ENCODE data around the gene OGDH. TPM values are rescaled to one million over a fixed set of nuclear protein-coding genes. Genes with fewer than 3 reads are reported as not detected.

OGDH gene
- total RNA-seq, 1 experiment from 2014 or later: 69.1 TPM

GRCh38 chr7:44607141-44608068 lies 978 bp downstream of the OGDH start:
- POLR2A ChIA-PET: interaction anchor here (0.7 to 2.3 kb wide), 9 partner anchors 7 to 241 kb away, joined by 3 to 14 read pairs (median 5); partner anchors contain the start of gene H2AZ2
- Histone ChIP-seq H3K27me3 (ENCODE audit: insufficient read depth, low read length) (no peaks in the 10 kb centered on the region), H2AFZ (ENCODE audit: low read depth, low read length, poor library complexity, severe bottlenecking) (no peak overlapping the region), H3K36me3 (ENCODE audit: control insufficient read depth in 1 of 2, insufficient read depth in 2 of 2, low read length in 2 of 2) (no peaks in the 10 kb centered on the region), H3K4me3 (replicated peaks in 1 of 2; ENCODE audit: low read depth in 1 of 2, low read length in 2 of 2) (peak overlapping the region; percentile 52 to 68), H3K9ac (ENCODE audit: low read length) (peak overlapping the region; percentile 68), H4K20me1 (ENCODE audit: insufficient read depth) (no peaks in the 10 kb centered on the region), H3K4me2 (ENCODE audit: low read length) (peak overlapping the region; percentile 72), H3K4me1 (ENCODE audit: control insufficient read depth in 1 of 2, insufficient read depth in 2 of 2, low read length in 2 of 2) (peaks cover 17 to 32% of the 10 kb centered on the region in 2 experiments), H3K27ac (ENCODE audit: low read depth, low read length) (peak overlapping the region; percentile 88), H3K79me2 (ENCODE audit: insufficient read depth, low read length) (peaks cover 54% of the 10 kb centered on the region), H3K9me2 (ENCODE audit: insufficient read depth) (no peaks in the 10 kb centered on the region), H3K9me3 (ENCODE audit: control insufficient read depth in 1 of 2, insufficient read depth in 1 of 2, low read depth in 1 of 2, low read length in 2 of 2) (no peaks in the 10 kb centered on the region)
- CTCF ChIA-PET: no interaction called here
- intact Hi-C loops (cut with micrococcal nuclease): loop anchor here (5.0 kb wide), 1 partner anchor 140 kb away; the partner anchor contains the start of gene ZMIZ2
- RAD21 ChIA-PET (ENCODE audit: low non-redundant PET in 1 of 2, low total read pairs in 2 of 2, uncharacterized antibody in 2 of 2, unreplicated experiment in 2 of 2): interaction anchor here in 1 of 2 experiments (0.6 kb wide), 1 partner anchor 374 kb away, joined by 3 read pairs; no protein-coding TSS in a partner anchor
- DNase-seq (ENCODE audit: low read depth, low spot score) (no peak), ATAC-seq (no peak)
- TSS peak; percentile 78 for BruUV-seq (replicated peaks)
- TF ChIP-seq CTCF (IDR thresholded peaks at IDR 0.05 in 2 of 3, conservative IDR thresholded peaks at IDR 0.05 in 1 of 3; ENCODE audit: borderline replicate concordance in 1 of 3, insufficient read depth in 1 of 3, low read depth in 2 of 3, low read length in 2 of 3) (no peak), EGR1 (IDR thresholded peaks at IDR 0.05; ENCODE audit: low read depth) (0 out of 2 replicates have a peak, but pooled peaks have one; percentile 21)

GRCh38 chr7:44608916-44609648 lies 2.7 kb downstream of the OGDH start:
- H3K4me3 ChIP-seq (replicated peaks in 1 of 2; ENCODE audit: low read depth in 1 of 2, low read length in 2 of 2): no peak overlapping the region
- no peak overlapping the region for H2AFZ ChIP-seq (ENCODE audit: low read depth, low read length, poor library complexity, severe bottlenecking)
- POLR2A ChIA-PET: no interaction called here
- TF ChIP-seq RAD21 (IDR thresholded peaks at IDR 0.05; ENCODE audit: low read depth) (no peak), SIN3A (IDR thresholded peaks at IDR 0.05; ENCODE audit: low read depth) (no peak), CBX3 (IDR thresholded peaks at IDR 0.05; ENCODE audit: low read depth) (no peak), POLR2AphosphoS5 (IDR thresholded peaks at IDR 0.05; ENCODE audit: low read depth, low read length) (no peak), POLR2A (IDR thresholded peaks at IDR 0.05; ENCODE audit: borderline replicate concordance, extremely low read depth, insufficient read depth, insufficient read length) (no peak), FOSL1 (IDR thresholded peaks at IDR 0.05; ENCODE audit: low read depth) (no peak), EZH2phosphoT487 (IDR thresholded peaks at IDR 0.05; ENCODE audit: borderline replicate concordance) (no peak), ELF1 (IDR thresholded peaks at IDR 0.05; ENCODE audit: borderline replicate concordance, low read depth) (no peak), TCF7L2 (IDR thresholded peaks at IDR 0.05; ENCODE audit: borderline replicate concordance, extremely low read depth, insufficient read depth, insufficient read length) (no peak), JUND (IDR thresholded peaks at IDR 0.05) (no peak)
- TF ChIP-seq, protein P1, sequence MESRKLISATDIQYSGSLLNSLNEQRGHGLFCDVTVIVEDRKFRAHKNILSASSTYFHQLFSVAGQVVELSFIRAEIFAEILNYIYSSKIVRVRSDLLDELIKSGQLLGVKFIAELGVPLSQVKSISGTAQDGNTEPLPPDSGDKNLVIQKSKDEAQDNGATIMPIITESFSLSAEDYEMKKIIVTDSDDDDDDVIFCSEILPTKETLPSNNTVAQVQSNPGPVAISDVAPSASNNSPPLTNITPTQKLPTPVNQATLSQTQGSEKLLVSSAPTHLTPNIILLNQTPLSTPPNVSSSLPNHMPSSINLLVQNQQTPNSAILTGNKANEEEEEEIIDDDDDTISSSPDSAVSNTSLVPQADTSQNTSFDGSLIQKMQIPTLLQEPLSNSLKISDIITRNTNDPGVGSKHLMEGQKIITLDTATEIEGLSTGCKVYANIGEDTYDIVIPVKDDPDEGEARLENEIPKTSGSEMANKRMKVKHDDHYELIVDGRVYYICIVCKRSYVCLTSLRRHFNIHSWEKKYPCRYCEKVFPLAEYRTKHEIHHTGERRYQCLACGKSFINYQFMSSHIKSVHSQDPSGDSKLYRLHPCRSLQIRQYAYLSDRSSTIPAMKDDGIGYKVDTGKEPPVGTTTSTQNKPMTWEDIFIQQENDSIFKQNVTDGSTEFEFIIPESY (IDR thresholded peaks at IDR 0.05; ENCODE audit: extremely low read depth, insufficient replicate concordance, low read length): no peak
- H3K36me3 ChIP-seq (ENCODE audit: control insufficient read depth in 1 of 2, insufficient read depth in 2 of 2, low read length in 2 of 2): no peaks in the 10 kb centered on the region
- CTCF ChIA-PET: no interaction called here
- peak overlapping the region; percentile 8; the same call in 1 of the 2 replicates for H3K4me2 ChIP-seq (ENCODE audit: low read length)
- H3K27me3 ChIP-seq (ENCODE audit: insufficient read depth, low read length): no peaks in the 10 kb centered on the region
- H3K9me3 ChIP-seq (ENCODE audit: control insufficient read depth in 1 of 2, insufficient read depth in 1 of 2, low read depth in 1 of 2, low read length in 2 of 2): no peaks in the 10 kb centered on the region
- DNase-seq (ENCODE audit: low read depth, low spot score) (no peak), ATAC-seq (no peak)
- BruUV-seq (replicated peaks): no TSS peak
- H3K4me1 ChIP-seq (ENCODE audit: control insufficient read depth in 1 of 2, insufficient read depth in 2 of 2, low read length in 2 of 2): peaks cover 17 to 32% of the 10 kb centered on the region in 2 experiments
- intact Hi-C loops (cut with micrococcal nuclease): loop anchor here (5.0 kb wide), 1 partner anchor 138 kb away; the partner anchor contains the start of gene ZMIZ2
- H3K9ac ChIP-seq (ENCODE audit: low read length): no peak overlapping the region
- H3K9me2 ChIP-seq (ENCODE audit: insufficient read depth): no peaks in the 10 kb centered on the region
- peaks cover 68% of the 10 kb centered on the region for H3K79me2 ChIP-seq (ENCODE audit: insufficient read depth, low read length)
- no peak overlapping the region for H3K27ac ChIP-seq (ENCODE audit: low read depth, low read length)
- RAD21 ChIA-PET (ENCODE audit: low non-redundant PET in 1 of 2, low total read pairs in 2 of 2, uncharacterized antibody in 2 of 2, unreplicated experiment in 2 of 2): no interaction called here
- no peaks in the 10 kb centered on the region for H4K20me1 ChIP-seq (ENCODE audit: insufficient read depth)

Measured in HCT116 (cell line).